ENCODE measurements around the gene RAD18.

RAD18 gene

GRCh38 chr3:8846176-8846575, 117.1 kb downstream of the RAD18 start:
- DNase-seq (ENCODE audit: extremely low spot score): no peak
- CTCF ChIA-PET: no interaction called here
- TF ChIP-seq, protein P1, sequence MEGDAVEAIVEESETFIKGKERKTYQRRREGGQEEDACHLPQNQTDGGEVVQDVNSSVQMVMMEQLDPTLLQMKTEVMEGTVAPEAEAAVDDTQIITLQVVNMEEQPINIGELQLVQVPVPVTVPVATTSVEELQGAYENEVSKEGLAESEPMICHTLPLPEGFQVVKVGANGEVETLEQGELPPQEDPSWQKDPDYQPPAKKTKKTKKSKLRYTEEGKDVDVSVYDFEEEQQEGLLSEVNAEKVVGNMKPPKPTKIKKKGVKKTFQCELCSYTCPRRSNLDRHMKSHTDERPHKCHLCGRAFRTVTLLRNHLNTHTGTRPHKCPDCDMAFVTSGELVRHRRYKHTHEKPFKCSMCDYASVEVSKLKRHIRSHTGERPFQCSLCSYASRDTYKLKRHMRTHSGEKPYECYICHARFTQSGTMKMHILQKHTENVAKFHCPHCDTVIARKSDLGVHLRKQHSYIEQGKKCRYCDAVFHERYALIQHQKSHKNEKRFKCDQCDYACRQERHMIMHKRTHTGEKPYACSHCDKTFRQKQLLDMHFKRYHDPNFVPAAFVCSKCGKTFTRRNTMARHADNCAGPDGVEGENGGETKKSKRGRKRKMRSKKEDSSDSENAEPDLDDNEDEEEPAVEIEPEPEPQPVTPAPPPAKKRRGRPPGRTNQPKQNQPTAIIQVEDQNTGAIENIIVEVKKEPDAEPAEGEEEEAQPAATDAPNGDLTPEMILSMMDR (IDR thresholded peaks at IDR 0.05; ENCODE audit: control extremely low read depth, extremely low read depth, low read depth, missing control alignments): no peak
- POLR2A ChIA-PET: no interaction called here

GRCh38 chr3:8845641-8846040, 117.6 kb downstream of the RAD18 start:
- ChIA-PET POLR2A (no interaction called here), CTCF (no interaction called here)
- no peak for DNase-seq (ENCODE audit: extremely low spot score)
- TF ChIP-seq, protein P1 (IDR thresholded peaks at IDR 0.05; ENCODE audit: control extremely low read depth, extremely low read depth, low read depth, missing control alignments): no peak

GRCh38 chr3:8843347-8843746, 119.9 kb downstream of the RAD18 start:
- ChIA-PET CTCF (no interaction called here), POLR2A (no interaction called here)

GRCh38 chr3:8842293-8842692, 121.0 kb downstream of the RAD18 start:
- ChIA-PET POLR2A (no interaction called here), CTCF (interaction anchor here (1.0 kb wide), 1 partner anchor 9 kb away, joined by 3 read pairs; no protein-coding TSS in a partner anchor)
- no peak for DNase-seq (ENCODE audit: extremely low spot score)
- TF ChIP-seq, protein P1 (IDR thresholded peaks at IDR 0.05; ENCODE audit: control extremely low read depth, extremely low read depth, low read depth, missing control alignments): no peak

More at GRCh38 chr3:8843347-8843746, 119.9 kb downstream of the RAD18 start:
- DNase-seq (ENCODE audit: extremely low spot score): no peak
- TF ChIP-seq, protein P1 (IDR thresholded peaks at IDR 0.05; ENCODE audit: control extremely low read depth, extremely low read depth, low read depth, missing control alignments): no peak

- DNase-seq (ENCODE audit: extremely low spot score): no peak
- TF ChIP-seq, protein P1 (IDR thresholded peaks at IDR 0.05; ENCODE audit: control extremely low read depth, extremely low read depth, low read depth, missing control alignments): no peak
- ChIA-PET POLR2A (no interaction called here), CTCF (no interaction called here)
Observed at GRCh38 chr3:8841472-8841871, 121.8 kb downstream of the RAD18 start.

GRCh38 chr3:8840556-8840955, 122.7 kb downstream of the RAD18 start:
- TF ChIP-seq, protein P1 (IDR thresholded peaks at IDR 0.05; ENCODE audit: control extremely low read depth, extremely low read depth, low read depth, missing control alignments): no peak
- DNase-seq (ENCODE audit: extremely low spot score): no peak
- ChIA-PET CTCF (interaction anchor here (0.8 kb wide), 1 partner anchor 12 kb away, joined by 3 read pairs; no protein-coding TSS in a partner anchor), POLR2A (no interaction called here)
